HG03097 (cell line): ENCODE results near the gene ESM1.
"Not testable (repeated sequence)": the region's sequence is repeated elsewhere in the genome, so short reads cannot be mapped to it uniquely, and the experiment has no call there.

ENCODE experiments used
- ATAC-seq: cut with Tn5 transposase; IDR thresholded peaks from one replicate; pipeline ENCODE4 v1.9.1; 2021; ENCODE audit not compliant: unreplicated experiment, low FRiP score

The ESM1 gene

GRCh38 chr5:54985301-54986268, at the start of gene ESM1:
TSS of gene ESM1 (minus strand) at chr5:54985593. CDS start at chr5:54985517, 76 bp downstream.
- no peak for ATAC-seq

GRCh38 chr5:55033568-55033967, 48.2 kb upstream of the ESM1 start:
- no peak for ATAC-seq

GRCh38 chr5:55031492-55031891, 46.1 kb upstream of the ESM1 start:
- no peak for ATAC-seq

GRCh38 chr5:55030676-55031369, 45.4 kb upstream of the ESM1 start:
- ATAC-seq, result no peak

- ATAC-seq, result no peak
Measured at GRCh38 chr5:55030220-55030619, 44.8 kb upstream of the ESM1 start.

- ATAC-seq, result no peak
Measured at GRCh38 chr5:55027595-55027994, 42.2 kb upstream of the ESM1 start.

GRCh38 chr5:55022450-55022849, 37.1 kb upstream of the ESM1 start:
- no peak for ATAC-seq

GRCh38 chr5:55021821-55022220, 36.4 kb upstream of the ESM1 start:
- ATAC-seq, result no peak

GRCh38 chr5:55021410-55021809, 36.0 kb upstream of the ESM1 start:
- no peak for ATAC-seq

GRCh38 chr5:55010149-55010548, 24.8 kb upstream of the ESM1 start:
- ATAC-seq, result not testable (repeated sequence)

- ATAC-seq, result no peak
Measured at GRCh38 chr5:55004729-55005128, 19.3 kb upstream of the ESM1 start.

- no peak for ATAC-seq
Measured at GRCh38 chr5:55003432-55004065, 18.2 kb upstream of the ESM1 start.

- ATAC-seq, result not testable (repeated sequence)
Measured at GRCh38 chr5:55002166-55002565, 16.8 kb upstream of the ESM1 start.

- ATAC-seq, result no peak
Measured at GRCh38 chr5:54997081-54997480, 11.7 kb upstream of the ESM1 start.

- no peak for ATAC-seq
Measured at GRCh38 chr5:54996466-54996865, 11.1 kb upstream of the ESM1 start.

- no peak for ATAC-seq
Measured at GRCh38 chr5:54995168-54995567, 9.8 kb upstream of the ESM1 start.

GRCh38 chr5:54994628-54995027, 9.2 kb upstream of the ESM1 start:
- no peak for ATAC-seq

GRCh38 chr5:54993318-54993717, 7.9 kb upstream of the ESM1 start:
- ATAC-seq, result no peak

- no peak for ATAC-seq
Measured at GRCh38 chr5:54991416-54991815, 6.0 kb upstream of the ESM1 start.

- ATAC-seq, result no peak
Measured at GRCh38 chr5:54990841-54991258, 5.5 kb upstream of the ESM1 start.

- no peak for ATAC-seq
Measured at GRCh38 chr5:54988817-54989216, 3.4 kb upstream of the ESM1 start.
